Activated T-helper 2 cell treated with anti-CD3 and anti-CD28 coated beads, Interferon-gamma antibody, Interleukin-2, Interleukin-4, amounts not matched to agents 10 μg/mL and 5 μg/mL and 100 μg/mL, durations not matched to agents 14 hours and 24 hours and 36 hours (primary cell): ENCODE results near the gene PAWR. TPM values are rescaled to one million over a fixed set of nuclear protein-coding genes. Genes with fewer than 3 reads are reported as not detected.
"Not testable (repeated sequence)": the region's sequence is repeated elsewhere in the genome, so short reads cannot be mapped to it uniquely, and the experiment has no call there.

Experiments used
- DNase-seq: peaks from one replicate; pipeline ENCODE4 v3.0.0; 2021; ENCODE audit warnings: low spot score
- H3K27ac Mint-ChIP-seq: one replicate; pipeline ENCODE4 v1.8.0; 2021; ENCODE audit warnings: mixed read lengths
- H3K27me3 Mint-ChIP-seq: one replicate; pipeline ENCODE4 v1.8.0; 2021; ENCODE audit warnings: low read depth, mixed read lengths
- H3K36me3 Mint-ChIP-seq: one replicate; pipeline ENCODE4 v1.8.0; 2021; ENCODE audit warnings: low read depth, mixed read lengths
- H3K4me1 Mint-ChIP-seq: one replicate; pipeline ENCODE4 v1.8.0; 2021; ENCODE audit warnings: low read depth, mixed read lengths
- H3K4me3 Mint-ChIP-seq: one replicate; pipeline ENCODE4 v1.8.0; 2021; ENCODE audit warnings: low read depth, mild to moderate bottlenecking, moderate library complexity, mixed read lengths
- H3K9me3 Mint-ChIP-seq: one replicate; pipeline ENCODE4 v1.8.0; 2021; ENCODE audit warnings: mixed read lengths
- intact Hi-C: fragments of 100-400 bp; cut with micrococcal nuclease; formaldehyde crosslinking; loops from one replicate; pipeline ENCODE4 v1.15.1; 2023
- total RNA-seq: library from RNA; stranded (reverse); gene quantifications from 2 replicates; pipeline ENCODE4 v1.2.3, GENCODE V29; 2022

PAWR gene
- total RNA-seq, 1 donor from 2014 or later, result 2.8 TPM

DNA sequence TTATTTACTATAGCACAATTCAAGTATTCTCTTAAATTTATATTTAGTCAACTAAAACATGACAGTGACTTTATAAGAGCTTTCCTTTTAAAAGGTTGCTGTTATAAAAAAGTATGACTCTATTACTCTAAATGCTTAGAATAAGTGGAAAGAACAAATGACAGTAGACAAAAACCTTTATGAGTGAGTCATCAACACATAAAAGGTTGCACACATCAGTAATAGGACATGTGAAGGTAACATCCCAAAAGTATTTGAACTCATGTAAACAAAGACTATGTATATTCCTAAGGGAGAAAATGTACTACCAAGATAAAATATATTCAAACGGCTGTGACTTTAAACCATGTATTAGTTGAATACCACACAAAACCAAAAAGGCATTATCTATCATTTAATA lies 98.8 kb downstream of the PAWR start:
- no peak overlapping the region for H3K27ac Mint-ChIP-seq
- no peak for DNase-seq
- H3K4me3 Mint-ChIP-seq, result no peak overlapping the region
- no peaks in the 10 kb centered on the region for H3K27me3 Mint-ChIP-seq
- intact Hi-C loops, result no loop called here
- no peaks in the 10 kb centered on the region for H3K36me3 Mint-ChIP-seq
- H3K9me3 Mint-ChIP-seq, result no peaks in the 10 kb centered on the region
- no peaks in the 10 kb centered on the region for H3K4me1 Mint-ChIP-seq

DNA sequence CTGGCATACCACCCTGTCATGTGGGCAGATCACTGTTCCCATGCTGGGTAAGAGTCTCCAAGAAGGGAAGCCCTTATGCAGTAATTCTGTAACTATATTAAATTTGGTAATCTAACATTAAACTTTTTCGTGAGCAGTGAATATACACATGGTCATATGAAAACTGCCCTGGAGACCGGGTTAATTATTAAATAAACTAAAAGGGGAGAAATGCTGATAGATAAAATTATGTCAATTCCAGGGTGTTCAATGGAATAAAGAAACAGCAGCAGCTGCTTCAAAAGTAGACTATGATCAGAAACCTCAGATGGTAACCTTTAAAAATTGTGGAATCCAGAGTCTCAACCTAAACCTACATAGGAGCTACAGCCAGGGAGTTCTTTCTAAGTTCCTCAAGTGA lies 100.0 kb downstream of the PAWR start:
- no peak overlapping the region for H3K4me3 Mint-ChIP-seq
- H3K27me3 Mint-ChIP-seq, result no peaks in the 10 kb centered on the region
- DNase-seq, result no peak
- intact Hi-C loops, result no loop called here
- H3K4me1 Mint-ChIP-seq, result no peaks in the 10 kb centered on the region
- H3K36me3 Mint-ChIP-seq, result no peaks in the 10 kb centered on the region
- no peaks in the 10 kb centered on the region for H3K9me3 Mint-ChIP-seq
- no peak overlapping the region for H3K27ac Mint-ChIP-seq

DNA sequence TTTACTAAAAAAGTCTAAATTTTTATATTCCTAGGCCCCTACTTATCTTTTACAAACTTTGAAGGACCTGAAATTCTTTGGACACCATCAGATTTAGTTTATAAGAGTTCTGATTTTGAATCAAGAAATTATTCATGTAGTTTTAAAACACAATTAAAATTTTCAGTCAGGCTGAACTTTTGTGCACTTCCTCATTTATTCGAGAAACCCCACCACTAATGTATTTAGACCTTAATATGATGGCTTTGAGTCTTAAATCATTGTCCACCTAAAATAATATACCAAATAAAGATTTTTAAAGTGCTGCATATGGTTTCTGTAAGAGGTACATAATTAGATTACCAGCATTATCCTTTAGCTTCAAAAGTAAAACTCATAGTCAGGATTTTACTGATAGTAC lies 103.4 kb downstream of the PAWR start:
- Mint-ChIP-seq H3K27me3 (no peaks in the 10 kb centered on the region), H3K9me3 (no peaks in the 10 kb centered on the region), H3K4me3 (no peak overlapping the region), H3K27ac (no peak overlapping the region), H3K36me3 (no peaks in the 10 kb centered on the region), H3K4me1 (no peaks in the 10 kb centered on the region)
- DNase-seq, result no peak
- intact Hi-C loops, result no loop called here

DNA sequence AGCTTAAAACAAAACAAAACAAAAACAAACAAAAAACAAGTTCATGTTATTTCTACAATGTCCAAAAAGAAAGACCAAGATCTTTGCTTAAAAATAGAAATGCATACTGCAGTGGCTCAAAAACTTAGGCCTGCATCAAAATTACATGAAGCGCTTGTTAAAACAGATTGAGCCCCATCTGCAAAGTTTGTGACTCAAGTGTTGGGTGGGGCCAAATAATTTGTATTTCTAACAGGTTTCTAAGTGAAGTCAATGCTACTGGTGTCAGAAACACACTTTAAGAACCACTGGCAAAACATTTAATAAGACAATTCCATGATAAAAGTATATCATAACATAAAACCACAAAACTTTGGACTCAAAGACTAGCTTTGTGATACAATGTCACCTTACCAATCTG lies 105.6 kb downstream of the PAWR start:
- Mint-ChIP-seq H3K36me3 (no peaks in the 10 kb centered on the region), H3K27me3 (no peaks in the 10 kb centered on the region)

DNA sequence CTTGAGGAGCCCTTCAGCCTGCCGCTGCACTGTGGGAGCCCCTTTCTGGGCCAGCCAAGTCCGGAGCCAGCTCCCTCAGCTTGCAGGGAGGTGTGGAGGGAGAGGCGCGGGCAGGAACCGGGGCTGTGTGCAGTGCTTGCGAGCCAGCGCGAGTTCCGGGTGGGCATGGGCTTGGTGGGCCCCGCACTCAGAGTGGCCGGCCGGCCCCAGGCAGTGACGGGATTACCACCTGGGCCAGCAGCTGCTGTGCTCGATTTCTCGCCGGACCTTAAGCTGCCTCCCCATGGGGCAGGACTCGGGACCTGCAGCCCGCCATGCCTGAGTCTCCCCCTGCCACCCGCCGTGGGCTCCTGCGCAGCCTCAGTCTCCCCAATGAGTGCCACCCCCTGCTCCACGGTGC lies 116.9 kb downstream of the PAWR start:
- Mint-ChIP-seq H3K4me3 (no peak overlapping the region), H3K4me1 (no peaks in the 10 kb centered on the region), H3K9me3 (peaks cover 14% of the 10 kb centered on the region), H3K27ac (no peak overlapping the region), H3K27me3 (no peaks in the 10 kb centered on the region), H3K36me3 (no peaks in the 10 kb centered on the region)
- intact Hi-C loops, result no loop called here
- no peak for DNase-seq

More for the DNA sequence above, 105.6 kb downstream of the PAWR start:
- Mint-ChIP-seq H3K9me3 (no peaks in the 10 kb centered on the region), H3K4me3 (no peak overlapping the region), H3K27ac (no peak overlapping the region), H3K4me1 (no peaks in the 10 kb centered on the region)
- DNase-seq, result no peak
- intact Hi-C loops, result no loop called here

DNA sequence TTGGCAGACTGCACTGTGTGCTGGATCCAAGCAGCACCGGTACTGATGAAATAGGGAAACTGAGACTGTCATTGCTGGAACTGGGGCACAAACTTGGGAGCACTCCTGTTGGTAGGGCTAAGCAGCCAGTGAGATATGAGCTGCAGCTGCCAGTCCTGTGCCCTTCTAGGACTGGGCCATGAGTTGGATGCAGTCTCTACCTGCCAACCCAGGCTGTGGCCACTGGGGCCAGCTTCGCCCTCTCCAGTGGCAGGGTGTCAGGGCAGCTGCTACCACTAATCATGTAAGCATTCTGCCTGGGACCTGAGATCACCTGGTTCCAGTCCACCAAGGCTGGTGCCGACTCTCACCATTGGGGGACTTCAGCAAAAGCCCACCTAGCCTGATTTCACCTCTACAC lies 121.1 kb downstream of the PAWR start:
- Mint-ChIP-seq H3K4me1 (no peaks in the 10 kb centered on the region), H3K4me3 (no peak overlapping the region), H3K36me3 (no peaks in the 10 kb centered on the region), H3K27me3 (no peaks in the 10 kb centered on the region), H3K27ac (no peak overlapping the region), H3K9me3 (peaks cover 12% of the 10 kb centered on the region)
- intact Hi-C loops, result no loop called here
- no peak for DNase-seq

DNA sequence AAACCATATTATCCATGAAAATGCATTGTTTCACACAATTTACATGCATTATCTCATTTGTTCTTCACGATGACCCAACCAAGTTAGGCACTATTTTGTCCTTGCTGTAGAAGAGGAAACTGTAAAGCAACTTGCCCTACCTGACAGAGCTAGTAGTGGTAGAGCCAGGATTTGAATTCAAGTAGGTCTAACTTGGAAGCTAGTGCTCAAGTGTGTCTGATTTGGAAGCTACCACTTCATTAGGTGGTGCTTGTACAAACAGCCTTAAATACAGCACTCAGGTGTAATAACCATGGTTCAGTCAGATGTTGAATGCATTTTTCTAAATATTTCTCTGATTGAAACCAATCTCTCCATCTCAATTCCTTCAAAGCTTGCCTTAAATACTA lies 123.6 kb downstream of the PAWR start:
- H3K27ac Mint-ChIP-seq, result no peak overlapping the region
- no peaks in the 10 kb centered on the region for H3K4me1 Mint-ChIP-seq
- intact Hi-C loops, result no loop called here
- H3K9me3 Mint-ChIP-seq, result peaks cover 5% of the 10 kb centered on the region
- H3K4me3 Mint-ChIP-seq, result no peak overlapping the region
- H3K36me3 Mint-ChIP-seq, result no peaks in the 10 kb centered on the region
- no peaks in the 10 kb centered on the region for H3K27me3 Mint-ChIP-seq
- DNase-seq, result no peak

DNA sequence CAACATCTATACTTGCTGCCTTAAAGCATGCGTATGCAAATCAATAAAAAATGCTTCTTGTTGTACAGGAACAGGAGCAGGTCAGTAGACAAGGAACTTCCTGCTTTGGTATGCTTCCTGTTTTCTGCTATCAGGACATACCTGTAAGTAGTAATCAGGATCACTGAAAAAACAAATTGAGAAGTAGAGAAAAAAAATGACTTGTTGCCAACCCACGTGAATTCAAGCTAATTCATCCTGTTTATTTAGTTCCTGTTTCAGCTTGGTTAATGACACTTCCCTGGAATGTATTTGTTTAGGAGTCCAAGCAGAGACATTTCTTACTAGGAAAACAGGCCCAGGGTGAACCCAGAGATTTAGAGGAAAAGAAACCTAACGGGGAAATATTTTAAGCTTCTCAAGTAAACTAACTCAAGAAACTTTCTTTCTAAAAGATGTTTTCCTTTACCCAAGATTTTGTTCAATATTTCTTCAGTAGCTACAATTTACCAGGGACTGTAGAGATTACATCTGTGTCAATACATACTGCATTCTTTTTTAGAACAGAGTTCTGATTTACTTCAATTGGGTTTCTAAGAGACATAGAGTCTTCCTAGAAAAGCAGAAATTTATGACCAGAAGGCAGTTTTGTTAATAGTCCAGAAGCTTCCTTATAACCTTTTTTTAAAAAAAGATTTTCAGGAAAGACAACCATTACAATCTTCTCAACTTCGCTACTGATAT lies 124.2 kb downstream of the PAWR start:
- Mint-ChIP-seq H3K9me3 (peaks cover 5% of the 10 kb centered on the region), H3K4me1 (no peaks in the 10 kb centered on the region), H3K4me3 (no peak overlapping the region), H3K27me3 (no peaks in the 10 kb centered on the region), H3K27ac (no peak overlapping the region), H3K36me3 (no peaks in the 10 kb centered on the region)
- DNase-seq, result no peak
- intact Hi-C loops, result no loop called here

DNA sequence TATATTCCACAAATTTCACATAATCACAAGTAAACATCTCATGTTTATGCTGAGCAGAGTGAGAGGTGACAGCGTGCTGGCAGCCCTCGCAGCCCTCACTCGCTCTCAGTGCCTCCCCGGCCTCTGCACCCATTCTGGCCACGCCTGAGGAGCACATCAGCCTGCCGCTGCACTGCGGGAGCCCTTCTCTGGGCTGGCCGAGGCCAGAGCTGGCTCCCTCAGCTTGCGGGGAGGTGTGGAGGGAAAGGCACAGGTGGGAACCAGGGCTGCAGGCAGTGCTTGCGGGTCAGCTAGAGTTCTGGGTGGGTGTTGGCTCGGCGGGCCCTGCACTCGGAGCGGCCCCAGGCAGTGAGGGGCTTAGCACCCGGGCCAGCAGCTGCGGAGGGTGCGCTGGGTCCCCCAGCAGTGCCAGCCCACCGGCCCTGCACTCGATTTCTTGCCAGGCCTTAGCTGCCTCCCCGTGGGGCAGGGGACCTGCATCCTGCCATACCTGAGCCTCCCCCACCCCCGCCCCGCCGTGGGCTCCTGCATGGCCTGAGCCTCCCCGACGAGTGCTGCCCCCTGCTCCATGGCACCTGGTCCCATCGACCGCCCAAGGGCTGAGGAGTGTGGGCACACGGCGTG lies 125.9 kb downstream of the PAWR start:
- H3K9me3 Mint-ChIP-seq, H3K36me3 Mint-ChIP-seq, H3K4me1 Mint-ChIP-seq, H3K27ac Mint-ChIP-seq, H3K27me3 Mint-ChIP-seq, H3K4me3 Mint-ChIP-seq, DNase-seq, intact Hi-C loops: not testable (repeated sequence)

DNA sequence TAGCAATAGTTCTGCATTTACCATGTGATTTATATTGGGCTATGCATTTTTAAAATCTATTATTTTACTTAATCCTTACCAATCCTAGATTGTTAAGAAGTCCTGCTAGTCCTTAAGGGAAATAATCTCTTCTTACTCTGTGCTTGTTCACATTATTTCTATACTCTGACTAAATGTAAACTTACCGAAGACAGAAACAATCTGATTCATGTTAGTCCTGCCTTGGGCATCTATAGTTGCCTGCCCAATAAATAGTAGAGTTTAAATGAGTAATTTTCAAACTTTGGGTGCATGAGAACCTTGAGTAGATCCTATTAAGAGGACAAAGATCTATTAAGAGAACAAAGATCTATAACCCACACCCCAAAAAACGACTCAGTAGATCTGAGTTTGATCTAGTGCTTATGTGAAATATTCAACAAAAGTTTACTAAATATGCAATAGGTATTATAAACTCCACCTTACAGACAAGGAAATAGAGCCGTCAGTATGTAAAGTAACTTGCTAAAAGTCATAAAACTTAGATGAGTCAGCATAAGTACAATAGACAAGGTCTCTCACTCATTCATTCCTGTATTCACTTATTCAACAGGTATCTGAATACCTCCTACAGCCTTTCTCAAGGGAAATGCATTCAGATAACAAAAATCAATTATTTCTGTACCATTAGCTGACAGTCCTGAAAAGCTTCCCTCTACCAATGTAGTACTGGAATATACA lies 127.6 kb downstream of the PAWR start:
- intact Hi-C loops, result no loop called here
- DNase-seq, result no peak
- no peak overlapping the region for H3K4me3 Mint-ChIP-seq
- H3K27me3 Mint-ChIP-seq, result no peaks in the 10 kb centered on the region
- no peaks in the 10 kb centered on the region for H3K4me1 Mint-ChIP-seq
- H3K27ac Mint-ChIP-seq, result no peak overlapping the region
- H3K9me3 Mint-ChIP-seq, result no peaks in the 10 kb centered on the region
- no peaks in the 10 kb centered on the region for H3K36me3 Mint-ChIP-seq

DNA sequence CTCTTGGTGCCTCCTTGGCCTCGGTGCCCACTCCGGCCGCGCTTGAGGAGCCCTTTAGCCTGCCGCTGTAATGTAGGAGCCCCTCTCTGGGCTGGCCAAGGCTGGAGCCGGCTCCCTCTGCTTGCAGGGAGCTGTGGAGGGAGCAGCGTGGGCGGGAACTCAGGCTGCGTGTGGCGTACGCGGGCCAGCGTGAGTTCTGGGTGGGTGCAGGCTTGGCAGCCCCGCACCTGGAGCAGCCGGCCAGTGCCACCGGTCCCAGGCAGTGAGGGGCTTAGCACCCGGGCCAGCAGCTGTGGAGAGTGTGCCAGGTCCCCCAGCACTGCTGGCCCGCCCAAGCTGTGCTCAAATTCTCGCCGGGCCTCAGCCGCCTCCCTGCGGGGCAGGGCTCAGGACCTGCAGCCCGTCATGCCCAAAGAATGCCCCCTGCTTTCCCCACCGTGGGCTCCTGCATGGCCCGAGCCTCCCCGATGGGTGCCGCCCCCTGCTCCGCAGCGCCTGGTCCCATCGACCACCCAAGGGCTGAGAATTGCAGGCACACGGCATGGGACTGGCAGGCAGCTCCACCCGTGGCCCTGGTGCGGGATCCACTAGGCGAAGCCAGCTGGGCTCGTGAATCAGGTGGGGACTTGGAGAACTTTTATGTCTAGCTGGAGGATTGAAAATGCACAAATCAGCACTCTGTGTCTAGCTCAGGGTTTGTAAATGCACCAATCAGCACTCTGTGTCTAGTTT lies 129.2 kb downstream of the PAWR start:
- Mint-ChIP-seq H3K27ac (no peak overlapping the region), H3K4me3 (no peak overlapping the region), H3K27me3 (no peaks in the 10 kb centered on the region), H3K4me1 (no peaks in the 10 kb centered on the region), H3K36me3 (no peaks in the 10 kb centered on the region), H3K9me3 (no peaks in the 10 kb centered on the region)
- intact Hi-C loops, result no loop called here
- DNase-seq, result no peak

DNA sequence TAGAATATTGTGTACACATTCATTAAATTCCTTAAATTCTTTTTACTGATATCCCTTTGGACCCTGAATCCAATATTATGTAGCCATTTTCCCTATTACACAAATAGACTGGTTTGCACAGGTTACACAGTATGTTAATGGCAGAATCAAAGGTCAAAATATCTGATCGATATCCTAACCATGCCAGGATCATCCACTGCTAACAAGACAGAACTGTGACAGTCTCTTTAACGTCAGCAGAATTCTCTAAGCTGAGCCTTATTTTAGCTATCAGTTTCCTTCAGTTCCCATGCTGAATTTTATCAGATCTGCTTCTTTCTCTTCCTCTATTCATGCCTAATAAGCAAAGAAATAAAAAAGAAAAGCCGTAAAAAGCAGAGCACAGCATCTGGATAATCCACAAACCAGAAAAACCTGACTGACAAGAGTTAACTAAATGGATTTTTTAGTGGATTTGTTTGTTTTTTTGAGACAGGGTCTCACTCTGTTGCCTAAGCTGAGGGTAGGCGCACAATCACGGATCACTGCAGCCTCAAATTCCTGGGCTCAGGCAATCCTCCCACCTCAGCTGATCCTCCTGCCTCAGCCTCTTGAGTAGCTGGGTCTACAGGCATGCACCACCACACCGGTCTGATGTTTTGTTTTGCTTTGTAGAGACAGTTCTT lies 130.4 kb downstream of the PAWR start:
- no peak for DNase-seq
- no peaks in the 10 kb centered on the region for H3K4me1 Mint-ChIP-seq
- no peak overlapping the region for H3K27ac Mint-ChIP-seq
- H3K9me3 Mint-ChIP-seq, result no peaks in the 10 kb centered on the region
- intact Hi-C loops, result no loop called here
- H3K27me3 Mint-ChIP-seq, result no peaks in the 10 kb centered on the region
- no peak overlapping the region for H3K4me3 Mint-ChIP-seq
- H3K36me3 Mint-ChIP-seq, result no peaks in the 10 kb centered on the region
